ENCODE data around the gene MDM1. TPM values are rescaled to one million over a fixed set of nuclear protein-coding genes. Genes with fewer than 3 reads are reported as not detected.
A peak's percentile ranks its signal among the peaks of the same experiment; 100 is the strongest.

MDM1 gene
- total and polyA plus RNA-seq, 2 of the 13 experiments (the other 11 are each of a cell fraction or from before 2014, with no cell fraction given) = 4.6 to 15.2 TPM

DNA sequence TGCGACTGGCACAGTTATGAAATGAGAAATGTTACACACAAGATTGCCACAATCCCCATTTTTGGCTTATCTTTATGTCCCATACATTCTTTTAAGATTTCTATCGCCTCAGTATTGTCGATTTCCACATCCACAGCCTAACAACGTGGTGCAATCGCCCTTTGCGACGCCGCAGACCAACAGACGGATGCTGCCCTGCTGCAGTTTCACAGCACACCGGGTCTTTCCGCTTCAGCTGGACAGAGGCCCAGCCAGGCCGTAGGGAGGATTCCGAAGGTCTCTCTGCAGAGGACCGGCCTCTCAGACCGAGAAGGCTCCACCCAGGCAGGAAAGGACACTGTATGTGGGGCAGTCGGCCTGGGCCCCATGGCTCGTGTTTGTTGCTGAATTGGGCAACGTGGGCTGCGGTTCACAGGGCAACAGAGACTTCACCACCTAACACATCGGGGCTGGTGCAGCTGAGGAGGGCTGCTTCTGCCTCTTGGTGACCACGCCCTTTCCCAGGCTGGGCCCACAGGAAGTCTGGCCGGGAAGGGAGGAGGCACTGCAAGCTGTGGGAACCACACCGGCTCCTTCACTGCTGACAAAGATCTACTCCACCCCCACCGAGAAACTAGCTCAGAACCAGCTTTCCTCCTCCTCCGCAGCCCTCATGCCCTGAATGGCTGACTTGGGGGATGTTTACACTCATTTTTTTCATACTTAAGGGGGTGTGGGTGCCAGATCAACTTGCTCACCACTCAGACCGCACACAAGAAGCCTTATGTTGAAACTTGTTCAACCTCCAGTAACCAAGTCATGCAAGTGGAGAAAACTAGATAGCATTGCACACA lies 32.9 kb upstream of the MDM1 start (continued):
- TF ChIP-seq, protein P1, sequence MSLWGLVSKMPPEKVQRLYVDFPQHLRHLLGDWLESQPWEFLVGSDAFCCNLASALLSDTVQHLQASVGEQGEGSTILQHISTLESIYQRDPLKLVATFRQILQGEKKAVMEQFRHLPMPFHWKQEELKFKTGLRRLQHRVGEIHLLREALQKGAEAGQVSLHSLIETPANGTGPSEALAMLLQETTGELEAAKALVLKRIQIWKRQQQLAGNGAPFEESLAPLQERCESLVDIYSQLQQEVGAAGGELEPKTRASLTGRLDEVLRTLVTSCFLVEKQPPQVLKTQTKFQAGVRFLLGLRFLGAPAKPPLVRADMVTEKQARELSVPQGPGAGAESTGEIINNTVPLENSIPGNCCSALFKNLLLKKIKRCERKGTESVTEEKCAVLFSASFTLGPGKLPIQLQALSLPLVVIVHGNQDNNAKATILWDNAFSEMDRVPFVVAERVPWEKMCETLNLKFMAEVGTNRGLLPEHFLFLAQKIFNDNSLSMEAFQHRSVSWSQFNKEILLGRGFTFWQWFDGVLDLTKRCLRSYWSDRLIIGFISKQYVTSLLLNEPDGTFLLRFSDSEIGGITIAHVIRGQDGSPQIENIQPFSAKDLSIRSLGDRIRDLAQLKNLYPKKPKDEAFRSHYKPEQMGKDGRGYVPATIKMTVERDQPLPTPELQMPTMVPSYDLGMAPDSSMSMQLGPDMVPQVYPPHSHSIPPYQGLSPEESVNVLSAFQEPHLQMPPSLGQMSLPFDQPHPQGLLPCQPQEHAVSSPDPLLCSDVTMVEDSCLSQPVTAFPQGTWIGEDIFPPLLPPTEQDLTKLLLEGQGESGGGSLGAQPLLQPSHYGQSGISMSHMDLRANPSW (CRISPR knock-in tag; IDR thresholded peaks at IDR 0.05; ENCODE audit: borderline replicate concordance) = 0 out of 2 replicates have a peak, but pooled peaks have one; percentile 33
- no peak; the same call in 1 of the 2 replicates for TF ChIP-seq ZNF225 (CRISPR knock-in tag; IDR thresholded peaks at IDR 0.05)
- peak; percentile 90; the same call in 1 of the 2 replicates for TF ChIP-seq GLI4 (CRISPR knock-in tag; IDR thresholded peaks at IDR 0.05; ENCODE audit: borderline replicate concordance)
- TF ChIP-seq ZNF3 (CRISPR knock-in tag; IDR thresholded peaks at IDR 0.05) = no peak
- no peak for TF ChIP-seq ZNF619 (CRISPR knock-in tag; IDR thresholded peaks at IDR 0.05)
- TF ChIP-seq ZNF720 (CRISPR knock-in tag; IDR thresholded peaks at IDR 0.05) = no peak
- TF ChIP-seq NPAS2 (CRISPR knock-in tag; IDR thresholded peaks at IDR 0.05; ENCODE audit: borderline replicate concordance) = no peak
- TF ChIP-seq SMC3 (IDR thresholded peaks at IDR 0.05; ENCODE audit: low read length) = no peak
- TF ChIP-seq MXD4 (CRISPR knock-in tag; IDR thresholded peaks at IDR 0.05) = no peak
- no peak for TF ChIP-seq NFE2 (CRISPR knock-in tag; IDR thresholded peaks at IDR 0.05)
- no peak for TF ChIP-seq ZBTB8A (CRISPR knock-in tag; IDR thresholded peaks at IDR 0.05; ENCODE audit: borderline replicate concordance, low read depth)
- no peak for TF ChIP-seq HOXA9 (CRISPR knock-in tag; IDR thresholded peaks at IDR 0.05; ENCODE audit: borderline replicate concordance)
- TF ChIP-seq MTF1 (CRISPR knock-in tag; IDR thresholded peaks at IDR 0.05) = no peak
- TF ChIP-seq MTF2 (CRISPR knock-in tag; IDR thresholded peaks at IDR 0.05; ENCODE audit: borderline replicate concordance) = no peak; the same call in 1 of the 2 replicates
- TF ChIP-seq ZSCAN21 (CRISPR knock-in tag; IDR thresholded peaks at IDR 0.05; ENCODE audit: borderline replicate concordance) = no peak
- TF ChIP-seq ZNF883 (CRISPR knock-in tag; IDR thresholded peaks at IDR 0.05; ENCODE audit: not compliant biosample characterization) = peak; percentile 76
- no peak; the same call in 1 of the 2 replicates for TF ChIP-seq PAX8 (CRISPR knock-in tag; IDR thresholded peaks at IDR 0.05; ENCODE audit: borderline replicate concordance)
- no peak for TF ChIP-seq TSC22D2 (CRISPR knock-in tag; IDR thresholded peaks at IDR 0.05; ENCODE audit: borderline replicate concordance)
- TF ChIP-seq, protein P2, sequence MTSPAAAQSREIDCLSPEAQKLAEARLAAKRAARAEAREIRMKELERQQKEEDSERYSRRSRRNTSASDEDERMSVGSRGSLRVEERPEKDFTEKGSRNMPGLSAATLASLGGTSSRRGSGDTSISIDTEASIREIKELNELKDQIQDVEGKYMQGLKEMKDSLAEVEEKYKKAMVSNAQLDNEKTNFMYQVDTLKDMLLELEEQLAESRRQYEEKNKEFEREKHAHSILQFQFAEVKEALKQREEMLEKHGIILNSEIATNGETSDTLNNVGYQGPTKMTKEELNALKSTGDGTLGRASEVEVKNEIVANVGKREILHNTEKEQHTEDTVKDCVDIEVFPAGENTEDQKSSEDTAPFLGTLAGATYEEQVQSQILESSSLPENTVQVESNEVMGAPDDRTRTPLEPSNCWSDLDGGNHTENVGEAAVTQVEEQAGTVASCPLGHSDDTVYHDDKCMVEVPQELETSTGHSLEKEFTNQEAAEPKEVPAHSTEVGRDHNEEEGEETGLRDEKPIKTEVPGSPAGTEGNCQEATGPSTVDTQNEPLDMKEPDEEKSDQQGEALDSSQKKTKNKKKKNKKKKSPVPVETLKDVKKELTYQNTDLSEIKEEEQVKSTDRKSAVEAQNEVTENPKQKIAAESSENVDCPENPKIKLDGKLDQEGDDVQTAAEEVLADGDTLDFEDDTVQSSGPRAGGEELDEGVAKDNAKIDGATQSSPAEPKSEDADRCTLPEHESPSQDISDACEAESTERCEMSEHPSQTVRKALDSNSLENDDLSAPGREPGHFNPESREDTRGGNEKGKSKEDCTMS (CRISPR knock-in tag; conservative IDR thresholded peaks at IDR 0.05) = no peak
- no peak for TF ChIP-seq NFIB (CRISPR knock-in tag; IDR thresholded peaks at IDR 0.05; ENCODE audit: borderline replicate concordance)
- TF ChIP-seq SUZ12 (IDR thresholded peaks at IDR 0.05; ENCODE audit: low read depth, low read length) = no peak
- TF ChIP-seq, protein P3, sequence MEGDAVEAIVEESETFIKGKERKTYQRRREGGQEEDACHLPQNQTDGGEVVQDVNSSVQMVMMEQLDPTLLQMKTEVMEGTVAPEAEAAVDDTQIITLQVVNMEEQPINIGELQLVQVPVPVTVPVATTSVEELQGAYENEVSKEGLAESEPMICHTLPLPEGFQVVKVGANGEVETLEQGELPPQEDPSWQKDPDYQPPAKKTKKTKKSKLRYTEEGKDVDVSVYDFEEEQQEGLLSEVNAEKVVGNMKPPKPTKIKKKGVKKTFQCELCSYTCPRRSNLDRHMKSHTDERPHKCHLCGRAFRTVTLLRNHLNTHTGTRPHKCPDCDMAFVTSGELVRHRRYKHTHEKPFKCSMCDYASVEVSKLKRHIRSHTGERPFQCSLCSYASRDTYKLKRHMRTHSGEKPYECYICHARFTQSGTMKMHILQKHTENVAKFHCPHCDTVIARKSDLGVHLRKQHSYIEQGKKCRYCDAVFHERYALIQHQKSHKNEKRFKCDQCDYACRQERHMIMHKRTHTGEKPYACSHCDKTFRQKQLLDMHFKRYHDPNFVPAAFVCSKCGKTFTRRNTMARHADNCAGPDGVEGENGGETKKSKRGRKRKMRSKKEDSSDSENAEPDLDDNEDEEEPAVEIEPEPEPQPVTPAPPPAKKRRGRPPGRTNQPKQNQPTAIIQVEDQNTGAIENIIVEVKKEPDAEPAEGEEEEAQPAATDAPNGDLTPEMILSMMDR (CRISPR knock-in tag; IDR thresholded peaks at IDR 0.05) = peak; percentile 27
- TF ChIP-seq KLF11 (CRISPR knock-in tag; IDR thresholded peaks at IDR 0.05) = no peak
- no peak; the same call in 1 of the 2 replicates for TF ChIP-seq SOX5 (CRISPR knock-in tag; IDR thresholded peaks at IDR 0.05; ENCODE audit: borderline replicate concordance)
